K562 (cell line): ENCODE data around the gene FOXN1. TPM values are rescaled to one million over a fixed set of nuclear protein-coding genes. Genes with fewer than 3 reads are reported as not detected.

Experiments
- ATAC-seq: fragments of 200-7000 bp; cut with Tn5 transposase; 3 replicates; pipeline ENCODE4 v1.9.1; 2020; ENCODE audit warnings: moderate library complexity
- BruUV-seq: library from RNA; stranded (reverse); fragments of 400-500 nt; replicated peaks from 2 replicates; lab custom pipeline; 2021; lab: Mats Ljungman, UMichigan
- CTCF ChIA-PET: fragments of 300-600 bp; formaldehyde crosslinking; extraction: SDS; loops from one replicate; lab custom pipeline; 2021; ENCODE audit warnings: low intra/inter-chr PET ratio; lab: Yijun Ruan, JAX
- POLR2A ChIA-PET: fragments of 300-600, 350-650 bp; sonication (Branson Sonifier 250); formaldehyde crosslinking; extraction: SDS; loops from one replicate; lab custom pipeline; 2021; ENCODE audit warnings: antibody characterized with exemption, inconsistent platforms; lab: Yijun Ruan, JAX
- DNase-seq, 4 experiments: peaks; one replicate each; pipeline versions ENCODE4 v3.0.0 to v3.0.0-alpha.2; 2011 to 2018; ENCODE audit warnings: low spot score in 3 of 4, mixed read lengths in 3 of 4; ENCODE audit errors: extremely low read depth in 1 of 4
- FAIRE-seq: peaks from 2 replicates; lab custom pipeline; 2011; peaks lifted over from hg19 to GRCh38; lab: Jason Lieb, UNC
- H2AFZ ChIP-seq: 2 replicates; pipeline ENCODE4 v1.6.0; 2011; ENCODE audit warnings: low read depth, low read length, control low read depth, inconsistent platforms
- H3K27ac ChIP-seq: fragments of 200-600 bp; 3 replicates; pipeline ENCODE4 v1.8.0; 2011; ENCODE audit warnings: low read depth, mild to moderate bottlenecking, control low read depth, inconsistent platforms, low read length, moderate library complexity, mixed read lengths; ENCODE audit errors: extremely low read depth
- H3K27me3 ChIP-seq, 2 experiments: fragments of 300-600 bp in 1 of 2; 2 replicates in 1 of 2; 3 replicates in 1 of 2; pipeline versions ENCODE4 v1.6.0 to v1.8.0; 2011; ENCODE audit warnings: inconsistent platforms in 2 of 2, low read length in 2 of 2, mild to moderate bottlenecking in 1 of 2, mixed read lengths in 1 of 2, moderate library complexity in 1 of 2; ENCODE audit not compliant: control insufficient read depth in 2 of 2, insufficient read depth in 2 of 2
- H3K36me3 ChIP-seq: fragments of 300-600 bp; 3 replicates; pipeline ENCODE4 v1.8.0; 2011; ENCODE audit warnings: mild to moderate bottlenecking, low read length, inconsistent platforms; ENCODE audit not compliant: control insufficient read depth, insufficient read depth
- H3K4me1 ChIP-seq, 2 experiments: fragments of 200-600 bp in 1 of 2; replicated peaks in 1 of 2; 2 replicates in 1 of 2; 3 replicates in 1 of 2; pipeline versions ENCODE4 v1.5.1 to v1.8.0; 2011; ENCODE audit warnings: inconsistent platforms in 2 of 2, low read length in 2 of 2, mild to moderate bottlenecking in 1 of 2, mixed read lengths in 1 of 2, moderate library complexity in 1 of 2; ENCODE audit not compliant: control insufficient read depth in 2 of 2, insufficient read depth in 2 of 2
- H3K4me2 ChIP-seq: 2 replicates; pipeline ENCODE4 v1.6.1; 2011; ENCODE audit warnings: low read length, control low read depth, inconsistent platforms, mixed read lengths; ENCODE audit not compliant: insufficient read depth
- H3K4me3 ChIP-seq: fragments of 200-600 bp; sonication (generic), shearing (Covaris generic); 2 replicates; pipeline ENCODE4 v1.5.1; 2016; ENCODE audit warnings: control low read depth, inconsistent platforms
- H3K79me2 ChIP-seq: fragments of 200-600 bp; 3 replicates; pipeline ENCODE4 v1.8.0; 2011; ENCODE audit warnings: low read length, inconsistent platforms; ENCODE audit not compliant: control insufficient read depth, insufficient read depth
- H3K9ac ChIP-seq, 2 experiments: 2 replicates each; pipeline versions ENCODE4 v1.6.0 to v1.6.1; 2011; ENCODE audit warnings: low read depth in 2 of 2, low read length in 2 of 2, control low read depth in 1 of 2, inconsistent platforms in 1 of 2, mild to moderate bottlenecking in 1 of 2, mixed read lengths in 1 of 2; ENCODE audit not compliant: insufficient read depth in 1 of 2
- H3K9me1 ChIP-seq: one replicate; pipeline ENCODE4 v1.6.0; 2011; ENCODE audit warnings: inconsistent platforms, mild to moderate bottlenecking, low read length, moderate library complexity; ENCODE audit not compliant: control insufficient read depth, insufficient read depth
- H3K9me3 ChIP-seq: replicated peaks from 2 replicates; pipeline ENCODE4 v1.5.1; 2011; ENCODE audit warnings: low read depth, low read length, inconsistent platforms; ENCODE audit not compliant: control insufficient read depth, insufficient read depth
- H4K20me1 ChIP-seq: replicated peaks from 2 replicates; pipeline ENCODE4 v1.6.1; 2011; ENCODE audit warnings: low read length, inconsistent platforms, mixed read lengths; ENCODE audit not compliant: control insufficient read depth, insufficient read depth
- CEBPB ChIP-seq: fragments of 450-650 bp; IDR thresholded peaks from 2 replicates; pipeline ENCODE4 v1.6.1; 2016; ENCODE audit warnings: missing genetic modification characterization, missing compliant biosample characterization
- E2F6 ChIP-seq, 2 experiments: IDR thresholded peaks; 2 replicates each; pipeline ENCODE4 v1.6.1; 2011; ENCODE audit warnings: borderline replicate concordance in 1 of 2, control low read depth in 1 of 2, low read depth in 1 of 2, low read length in 1 of 2, mild to moderate bottlenecking in 1 of 2, mixed read lengths in 1 of 2, moderate library complexity in 1 of 2; ENCODE audit not compliant: insufficient read depth in 1 of 2, insufficient read length in 1 of 2, poor library complexity in 1 of 2, severe bottlenecking in 1 of 2; ENCODE audit errors: extremely low read depth in 1 of 2
- ELK1 ChIP-seq: sonication (generic); formaldehyde crosslinking; IDR thresholded peaks from 2 replicates; pipeline ENCODE4 v1.8.1; 2022; ENCODE audit warnings: missing genetic modification reagents
- FIP1L1 ChIP-seq: fragments of 200-400 bp; formaldehyde crosslinking; IDR thresholded peaks from 2 replicates; pipeline ENCODE4 v1.6.1; 2018; ENCODE audit warnings: mild to moderate bottlenecking, low read depth, low read length; ENCODE audit not compliant: poor library complexity, severe bottlenecking
- KAT7 ChIP-seq: sonication (generic); formaldehyde crosslinking; IDR thresholded peaks from 2 replicates; pipeline ENCODE4 v1.8.0; 2022; ENCODE audit warnings: missing genetic modification reagents, mild to moderate bottlenecking, borderline replicate concordance
- KDM4B ChIP-seq, 2 experiments: fragments of 450-650 bp in 1 of 2; sonication (generic) in 1 of 2; IDR thresholded peaks; 2 replicates each; pipeline ENCODE4 v1.6.1; 2016 to 2017; ENCODE audit warnings: borderline replicate concordance in 2 of 2, antibody characterized with exemption in 1 of 2, low read depth in 1 of 2, mild to moderate bottlenecking in 1 of 2
- MIER1 ChIP-seq: fragments of 450-650 bp; IDR thresholded peaks from 2 replicates; pipeline ENCODE4 v1.6.1; 2016; ENCODE audit warnings: antibody characterized with exemption, mild to moderate bottlenecking, low read depth
- NCOA6 ChIP-seq: fragments of 450-650 bp; IDR thresholded peaks from 2 replicates; pipeline ENCODE4 v1.6.1; 2017; ENCODE audit warnings: mild to moderate bottlenecking
- TARDBP ChIP-seq: fragments of 450-650 bp; IDR thresholded peaks from 2 replicates; pipeline ENCODE4 v1.6.1; 2016
- U2AF1 ChIP-seq: fragments of 200-400 bp; formaldehyde crosslinking; optimal IDR thresholded peaks from 2 replicates; pipeline ENCODE3; 2017; ENCODE audit warnings: mild to moderate bottlenecking, low read depth, low read length, moderate library complexity
- ZNF274 ChIP-seq: IDR thresholded peaks from 2 replicates; pipeline ENCODE4 v1.6.1; 2011; ENCODE audit warnings: low read depth, mild to moderate bottlenecking, low read length, moderate library complexity, borderline replicate concordance
- ZNF347 ChIP-seq: fragments of 450-650 bp; formaldehyde crosslinking; IDR thresholded peaks from 2 replicates; pipeline ENCODE4 v1.4.0; 2020; ENCODE audit warnings: low read depth, mild to moderate bottlenecking, moderate library complexity
- ZNF57 ChIP-seq: fragments of 450-650 bp; formaldehyde crosslinking; IDR thresholded peaks from 2 replicates; pipeline ENCODE4 v1.4.0; 2020; ENCODE audit warnings: mild to moderate bottlenecking, moderate library complexity
- ZNF830 ChIP-seq: fragments of 250-450 bp; sonication (Bioruptor Pico); IDR thresholded peaks from 2 replicates; pipeline ENCODE4 v1.5.0; 2021; ENCODE audit warnings: mild to moderate bottlenecking
- WGBS: fragments of 100-300 bp; shearing (Covaris generic); methylation state at CpG from one replicate; pipeline ENCODE4 v1.1.6; 2016; ENCODE audit warnings: low coverage, mixed read lengths; ENCODE audit not compliant: insufficient coverage; ENCODE audit errors: missing lambda C conversion rate; 5-methylcytosine and 5-hydroxymethylcytosine counted together
- in situ Hi-C: fragments of 300-500 bp; cut with MboI; formaldehyde crosslinking; loops from 4 replicates; pipeline ENCODE4 v1.15.0; 2018; ENCODE audit warnings: inconsistent platforms, mixed read lengths
- intact Hi-C: fragments of 100-400 bp; cut with micrococcal nuclease; formaldehyde crosslinking; loops from 2 replicates; pipeline ENCODE4 v1.14.2; 2022
- polyA plus RNA-seq, 8 experiments: library from polyadenylated mRNA; depleted of rRNA in 4 of 8; stranded (reverse) in 5 of 8; unstranded in 3 of 8; fragments of >200 nt; fragmentation: Nextera tagmentation in 2 of 8; fragmentation: Illumina TruSeq in 1 of 8; extraction: Ambion mirVana in 2 of 8; extraction: Trizol in 1 of 8; gene quantifications; 2 replicates each; pipeline versions ENCODE4 v1.2.1 to v1.2.3, GENCODE V29; 2011 to 2014; ENCODE audit warnings: inconsistent platforms in 1 of 8, missing spikeins in 1 of 8
- total RNA-seq, 7 experiments: library from RNA; depleted of rRNA in 6 of 7; stranded (reverse); fragments of >200 nt in 6 of 7; fragmentation: Illumina TruSeq in 2 of 7; extraction: Trizol in 2 of 7; gene quantifications; 2 replicates each; pipeline versions ENCODE4 v1.2.1 to v1.2.3, GENCODE V29; 2011 to 2021; ENCODE audit warnings: low replicate concordance in 1 of 7
- TF ChIP-seq, protein P1 (sequence below): sonication (generic); formaldehyde crosslinking; IDR thresholded peaks from 2 replicates; pipeline ENCODE4 v1.9.0; 2022; ENCODE audit warnings: mild to moderate bottlenecking, missing genetic modification reagents

Gene FOXN1
- total and polyA plus RNA-seq, 9 of the 15 experiments (the other 6 are each of a cell fraction or from before 2014, with no cell fraction given) = not detected

GRCh38 chr17:28468781-28469180 lies 37.4 kb upstream of the FOXN1 start:
- in situ Hi-C loops (no loop called here), intact Hi-C loops (no loop called here)
- TF ChIP-seq ELK1 (CRISPR knock-in tag) (no peak), CEBPB (tag) (no peak)
- H3K27me3 ChIP-seq = peaks cover 30 to 69% of the 10 kb centered on the region in 2 experiments; a peak in 4 of 5 replicates
- H3K9me3 ChIP-seq = no peaks in the 10 kb centered on the region
- CTCF ChIA-PET = no interaction called here
- BruUV-seq = no TSS peak
- FAIRE-seq (no peak), ATAC-seq (no peak), DNase-seq (no peak)
- H3K79me2 ChIP-seq = no peaks in the 10 kb centered on the region
- peaks cover 5 to 9% of the 10 kb centered on the region in 2 experiments; a peak in 3 of 5 replicates for H3K4me1 ChIP-seq
- H4K20me1 ChIP-seq = peaks cover 22% of the 10 kb centered on the region
- H3K27ac ChIP-seq = no peak overlapping the region
- no peak overlapping the region for H3K4me3 ChIP-seq
- H3K36me3 ChIP-seq = no peaks in the 10 kb centered on the region
- no peak overlapping the region for H3K4me2 ChIP-seq
- POLR2A ChIA-PET = no interaction called here
- no peaks in the 10 kb centered on the region for H3K9me1 ChIP-seq
- H2AFZ ChIP-seq = no peak overlapping the region
- no peak overlapping the region for H3K9ac ChIP-seq

DNA sequence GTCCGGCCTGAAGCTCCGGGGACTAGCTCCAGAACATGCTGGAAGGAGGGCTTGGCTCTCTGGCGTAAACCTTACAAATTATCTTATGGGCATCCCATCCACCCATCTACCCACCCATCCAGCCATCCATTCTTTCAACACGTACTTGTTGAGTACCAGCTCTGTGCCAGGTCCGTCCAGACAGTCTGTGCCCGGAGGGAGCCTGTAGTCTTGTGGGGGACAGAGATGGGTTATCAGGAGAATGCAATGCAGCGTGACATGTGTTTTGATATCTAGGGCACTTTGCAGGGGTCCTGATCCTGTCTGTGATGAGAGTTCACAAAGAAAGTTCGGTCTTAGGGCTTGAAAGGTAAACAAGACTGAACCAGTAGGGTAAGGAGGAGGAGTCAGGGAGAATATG lies 36.8 kb upstream of the FOXN1 start:
- H3K36me3 ChIP-seq = no peaks in the 10 kb centered on the region
- H3K9me3 ChIP-seq = no peaks in the 10 kb centered on the region
- H3K27ac ChIP-seq = no peak overlapping the region
- peaks cover 27% of the 10 kb centered on the region for H4K20me1 ChIP-seq
- no peak overlapping the region for H3K4me3 ChIP-seq
- peaks cover 31 to 75% of the 10 kb centered on the region in 2 experiments; a peak in 4 of 5 replicates for H3K27me3 ChIP-seq
- no peaks in the 10 kb centered on the region for H3K79me2 ChIP-seq
- FAIRE-seq (no peak), ATAC-seq (no peak), DNase-seq (no peak)
- no TSS peak for BruUV-seq
- ChIA-PET POLR2A (no interaction called here), CTCF (no interaction called here)
- H3K9ac ChIP-seq = no peak overlapping the region
- no peak overlapping the region for H2AFZ ChIP-seq
- in situ Hi-C loops (no loop called here), intact Hi-C loops (no loop called here)
- no peak overlapping the region for H3K4me2 ChIP-seq
- H3K4me1 ChIP-seq = peaks cover 5 to 9% of the 10 kb centered on the region in 2 experiments; a peak in 3 of 5 replicates
- H3K9me1 ChIP-seq = no peaks in the 10 kb centered on the region
- 10% methylated on average over 8 of the region's 8 CpGs for WGBS
- TF ChIP-seq NCOA6 = no peak
- no peak for TF ChIP-seq ZNF347
- TF ChIP-seq ZNF274 = no peak
- no peak for TF ChIP-seq KDM4B (IDR thresholded peaks at IDR 0.05; ENCODE audit: borderline replicate concordance in 2 of 2, low read depth in 1 of 2)
- no peak for TF ChIP-seq ZNF830 (CRISPR knock-in tag)
- no peak for TF ChIP-seq E2F6 (IDR thresholded peaks at IDR 0.05; ENCODE audit: borderline replicate concordance in 1 of 2, extremely low read depth in 1 of 2, insufficient read depth in 1 of 2, insufficient read length in 1 of 2, low read depth in 1 of 2, low read length in 1 of 2, poor library complexity in 1 of 2, severe bottlenecking in 1 of 2)
- TF ChIP-seq, protein P1, sequence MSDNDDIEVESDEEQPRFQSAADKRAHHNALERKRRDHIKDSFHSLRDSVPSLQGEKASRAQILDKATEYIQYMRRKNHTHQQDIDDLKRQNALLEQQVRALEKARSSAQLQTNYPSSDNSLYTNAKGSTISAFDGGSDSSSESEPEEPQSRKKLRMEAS = no peak
- no peak for TF ChIP-seq FIP1L1
- no peak for TF ChIP-seq ZNF57
- no peak for TF ChIP-seq TARDBP
- no peak for TF ChIP-seq KAT7 (CRISPR knock-in tag)
- no peak for TF ChIP-seq U2AF1
- TF ChIP-seq MIER1 = no peak
